ACHN (cell line): ENCODE data around the gene RAB11A.
"Not testable (repeated sequence)": the region's sequence is repeated elsewhere in the genome, so short reads cannot be mapped to it uniquely, and the experiment has no call there.

Experiments
- DNase-seq: peaks from one replicate; pipeline ENCODE4 v3.0.0-alpha.2; 2015
- in situ Hi-C: cut with HindIII; loops from 2 replicates; pipeline ENCODE4 v1.10.0; 2017; ENCODE audit warnings: low sequenced_read_pairs, low pct_ligation_motif_present, low pct_unique_long_range_greater_than_20kb

Gene RAB11A

GRCh38 chr15:65839985-65840384 lies 29.3 kb upstream of the RAB11A start:
- in situ Hi-C loops: no loop called here
- DNase-seq: no peak

DNA sequence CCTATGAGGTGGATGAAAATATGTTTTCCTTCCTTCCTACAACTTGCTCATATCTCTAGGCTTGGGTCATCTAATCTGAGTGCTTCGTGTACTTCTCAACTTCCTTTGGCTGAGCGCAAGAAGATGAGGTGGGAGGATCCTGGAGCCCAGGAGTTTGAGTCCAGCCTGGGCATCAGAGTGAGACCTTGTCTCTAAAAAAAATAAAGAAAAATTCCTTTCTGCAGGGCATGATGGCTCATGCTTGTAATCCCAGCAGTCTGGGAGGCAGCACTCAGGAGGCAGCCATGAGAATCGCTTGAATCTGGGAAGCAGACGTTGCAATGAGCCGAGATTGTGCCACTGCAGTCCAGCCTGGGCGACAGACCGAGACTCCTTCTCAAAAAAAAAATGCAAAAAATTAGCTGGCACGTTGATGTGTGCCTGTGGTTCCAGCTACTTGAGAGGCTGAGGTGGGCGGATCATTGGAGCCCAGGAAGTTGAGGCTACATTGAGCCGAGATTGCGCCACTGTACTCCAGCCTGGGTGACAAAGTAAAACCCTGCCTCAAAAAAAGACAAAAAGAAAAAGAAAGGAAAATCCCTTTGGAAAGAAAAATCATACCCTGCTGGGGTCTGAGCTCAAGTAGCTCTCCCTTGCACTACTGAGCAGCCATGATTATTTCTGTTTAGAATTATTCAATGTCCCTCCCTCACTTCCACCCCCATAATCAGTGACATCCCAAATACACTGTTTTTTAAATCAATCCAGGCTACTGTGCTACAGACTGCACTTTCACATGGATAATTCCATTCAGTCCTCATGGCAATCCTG lies 28.0 kb upstream of the RAB11A start:
- in situ Hi-C loops: no loop called here
- peak; percentile 9 for DNase-seq

- in situ Hi-C loops: no loop called here
- DNase-seq: no peak
These were observed 23.3 kb upstream of the RAB11A start for GRCh38 chr15:65845826-65846519.

- in situ Hi-C loops: no loop called here
- DNase-seq: no peak
These were observed 21.3 kb upstream of the RAB11A start for GRCh38 chr15:65847989-65848388.

DNA sequence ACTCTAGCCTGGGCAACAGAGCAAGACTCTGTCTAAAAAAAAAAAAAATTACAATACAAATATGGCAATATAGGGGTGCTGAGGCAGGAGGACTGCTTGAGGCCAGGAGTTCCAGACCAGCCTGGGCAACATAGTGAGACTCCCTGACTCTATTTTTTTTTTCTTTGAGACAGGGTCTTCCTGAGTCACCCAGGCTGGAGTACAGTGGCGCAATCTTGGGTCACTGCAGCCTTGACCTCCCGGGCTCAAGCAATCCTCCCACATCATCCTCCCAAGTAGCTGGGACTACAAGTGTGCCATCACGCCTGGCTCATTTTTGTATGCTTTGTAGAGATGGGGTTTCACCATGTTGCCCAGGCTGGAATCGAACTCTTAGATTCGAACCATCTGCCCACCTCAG lies 17.3 kb upstream of the RAB11A start:
- in situ Hi-C loops: loop anchor here (25.0 kb wide), 1 partner anchor 215 kb away; no protein-coding TSS in a partner anchor
- no peak for DNase-seq

GRCh38 chr15:65856821-65857455 lies 12.4 kb upstream of the RAB11A start:
- in situ Hi-C loops: loop anchor here (25.0 kb wide), 1 partner anchor 220 kb away; no protein-coding TSS in a partner anchor
- DNase-seq: peak; percentile 64

DNA sequence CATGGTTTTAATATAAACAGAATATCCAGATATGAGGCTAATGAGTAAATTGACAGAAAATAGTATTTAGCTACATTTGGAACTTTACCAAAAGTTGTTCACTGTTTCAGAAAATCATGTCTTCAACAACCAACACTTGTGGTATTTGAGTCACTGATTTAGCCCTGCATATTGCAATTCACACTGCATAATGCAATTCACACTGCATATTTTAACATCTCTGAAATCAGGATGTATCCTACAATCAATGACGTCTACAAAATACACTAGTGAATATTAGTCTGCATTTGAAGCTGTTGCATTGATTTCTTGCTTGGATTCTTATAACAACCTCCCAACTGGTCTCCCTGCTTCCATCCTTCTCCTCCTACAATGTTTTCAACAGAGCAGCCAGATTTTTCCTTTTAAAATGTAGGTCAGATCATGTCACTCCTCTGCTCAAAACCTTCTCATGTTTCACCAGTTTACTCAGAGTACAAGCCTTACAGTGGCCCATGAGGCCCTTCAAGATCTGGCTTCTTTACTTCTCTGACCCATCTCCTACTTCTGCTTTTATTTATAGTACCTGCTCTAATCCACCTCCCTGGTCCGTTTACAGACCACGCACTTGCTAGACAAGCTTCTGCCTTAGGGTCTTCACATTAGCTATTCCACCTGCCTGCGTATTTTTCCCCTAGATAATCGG lies 11.4 kb upstream of the RAB11A start:
- in situ Hi-C loops: loop anchor here (25.0 kb wide), 1 partner anchor 221 kb away; no protein-coding TSS in a partner anchor
- no peak for DNase-seq

DNA sequence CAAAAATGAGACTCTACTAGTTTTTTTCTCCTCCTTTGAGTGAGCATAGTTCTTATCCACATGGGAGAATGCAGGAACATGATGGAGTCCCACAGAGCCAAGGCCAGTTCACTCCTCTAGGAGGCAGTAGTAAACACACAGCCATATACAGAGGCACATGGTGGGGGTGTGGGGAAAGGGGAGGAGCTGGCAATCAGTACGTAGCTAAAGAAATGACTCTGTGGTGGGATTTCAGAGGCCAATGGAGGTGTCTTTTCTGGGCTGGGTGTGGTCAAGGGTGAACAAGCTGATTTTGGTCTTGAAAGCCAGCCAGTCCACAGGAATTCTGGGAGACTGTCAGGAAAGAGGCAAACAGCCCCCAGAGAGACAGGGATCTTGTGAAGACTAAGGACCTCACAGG lies 6.6 kb upstream of the RAB11A start:
- DNase-seq: peak; percentile 86
- in situ Hi-C loops: loop anchor here (25.0 kb wide), 1 partner anchor 225 kb away; no protein-coding TSS in a partner anchor

DNA sequence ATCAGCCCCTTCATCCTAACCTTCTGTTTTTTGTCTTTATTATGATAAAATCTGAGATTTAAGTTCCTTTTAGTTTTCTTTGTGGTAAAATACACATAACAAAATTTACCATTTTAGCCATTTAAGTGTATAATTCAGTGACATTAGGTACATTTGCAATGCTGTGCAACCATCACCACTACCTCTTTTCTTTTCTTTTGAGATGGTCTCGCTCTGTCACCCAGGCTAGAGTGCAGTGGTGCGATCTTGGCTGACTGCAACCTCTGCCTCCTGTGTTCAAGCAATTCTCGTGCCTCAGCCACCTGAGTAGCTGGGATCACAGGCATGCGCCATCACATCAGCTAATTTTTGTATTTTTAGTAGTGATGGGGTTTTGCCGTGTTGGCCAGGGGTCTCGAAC lies 6.2 kb upstream of the RAB11A start:
- DNase-seq: no peak
- in situ Hi-C loops: loop anchor here (25.0 kb wide), 1 partner anchor 226 kb away; no protein-coding TSS in a partner anchor

GRCh38 chr15:65867244-65867643 lies 2.0 kb upstream of the RAB11A start:
- in situ Hi-C loops: loop anchor here (25.0 kb wide), 1 partner anchor 230 kb away; no protein-coding TSS in a partner anchor
- DNase-seq: no peak

DNA sequence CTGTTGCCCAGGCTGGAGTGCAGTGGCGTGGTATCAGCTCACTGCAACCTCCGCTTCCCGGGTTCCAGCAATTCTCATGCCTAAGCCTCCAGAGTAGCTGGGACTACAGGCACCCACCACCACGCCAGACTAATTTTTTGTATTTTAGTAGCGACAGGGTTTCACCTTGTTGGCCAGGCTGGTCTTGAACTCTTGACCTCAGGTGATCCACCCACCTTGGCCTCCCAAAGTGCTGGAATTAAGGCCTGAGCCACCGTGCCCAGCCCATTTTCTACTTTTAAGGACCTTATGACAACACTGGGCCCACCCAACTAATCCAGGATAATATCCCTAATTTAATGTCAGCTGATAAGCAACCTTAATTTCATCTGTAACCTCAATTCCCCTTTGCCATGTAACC lies 1.4 kb upstream of the RAB11A start:
- DNase-seq: not testable (repeated sequence)
- in situ Hi-C loops: loop anchor here (25.0 kb wide), 1 partner anchor 231 kb away; no protein-coding TSS in a partner anchor

GRCh38 chr15:65868546-65869125 lies 655 bp upstream of the RAB11A start:
- in situ Hi-C loops: loop anchor here (25.0 kb wide), 1 partner anchor 231 kb away; no protein-coding TSS in a partner anchor
- DNase-seq: no peak

DNA sequence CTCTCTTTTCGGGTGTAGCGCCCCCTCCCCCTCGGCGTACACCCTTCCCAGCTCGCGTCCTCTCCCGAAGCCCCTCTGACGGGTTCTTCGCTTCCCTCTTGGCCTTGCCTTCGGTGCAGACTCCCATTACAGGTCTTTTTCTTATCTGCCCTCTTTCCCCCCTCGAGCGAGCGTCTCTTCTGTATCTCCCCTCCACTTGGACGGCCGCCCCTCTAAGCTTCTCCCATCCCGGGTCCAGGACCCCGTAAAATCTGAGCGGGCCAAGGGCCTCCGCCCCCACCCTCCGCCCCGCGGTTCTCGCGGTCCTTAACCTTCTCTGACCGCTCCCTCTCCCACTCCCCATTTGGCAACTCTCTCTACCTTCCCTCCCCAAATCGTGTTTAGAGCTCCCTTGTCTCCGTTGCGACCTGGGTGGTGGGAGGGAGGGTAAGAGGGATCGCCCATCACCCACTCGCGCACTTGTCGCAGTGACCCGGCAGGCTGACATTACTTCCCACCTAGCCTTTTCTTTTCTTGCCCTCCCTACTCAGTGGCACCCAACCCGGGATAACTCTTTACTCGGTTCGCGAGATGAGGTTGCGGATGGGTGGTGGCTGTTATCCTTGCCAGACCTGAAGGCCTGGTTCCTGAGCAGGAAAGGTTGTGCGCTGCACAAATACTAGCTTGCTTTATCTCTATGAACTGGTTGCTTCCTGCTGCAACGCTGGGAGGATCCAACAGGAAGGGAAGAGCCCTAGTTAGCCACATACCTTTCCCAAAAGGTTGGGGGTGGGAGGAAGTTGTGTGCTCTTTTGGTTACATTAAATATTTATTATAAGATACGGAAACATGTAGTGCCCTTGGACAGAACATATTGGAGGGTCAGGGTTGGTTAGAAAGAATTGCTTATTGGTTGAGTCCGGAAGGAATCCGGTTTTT lies 922 bp downstream of the RAB11A start:
- in situ Hi-C loops: loop anchor here (25.0 kb wide), 1 partner anchor 233 kb away; no protein-coding TSS in a partner anchor

GRCh38 chr15:65870889-65871533 lies 1.7 kb downstream of the RAB11A start:
- in situ Hi-C loops: loop anchor here (25.0 kb wide), 1 partner anchor 234 kb away; no protein-coding TSS in a partner anchor
- peak; percentile 66 for DNase-seq

More for the DNA sequence above, 922 bp downstream of the RAB11A start:
- DNase-seq: peak; percentile 40

- in situ Hi-C loops: loop anchor here (25.0 kb wide), 1 partner anchor 235 kb away; no protein-coding TSS in a partner anchor
- DNase-seq: not testable (repeated sequence)
These were observed 2.6 kb downstream of the RAB11A start for GRCh38 chr15:65871886-65872285.

- in situ Hi-C loops: loop anchor here (25.0 kb wide), 1 partner anchor 235 kb away; no protein-coding TSS in a partner anchor
- not testable (repeated sequence) for DNase-seq
These were observed 3.3 kb downstream of the RAB11A start for GRCh38 chr15:65872596-65872995.
